Upper lobe of right lung (tissue), 1 donor: Measurements from ENCODE around the gene ATF6B. TPM values are rescaled to one million over a fixed set of nuclear protein-coding genes. Genes with fewer than 3 reads are reported as not detected.

Experiments used
- ATAC-seq: fragments of 200-7000 bp; cut with Tn5 transposase; one replicate; pipeline ENCODE4 v1.9.1; 2020; ENCODE audit warnings: mild to moderate bottlenecking, moderate library complexity
- DNase-seq: peaks from one replicate; pipeline ENCODE4 v3.0.0-alpha.2; 2020
- H3K27ac ChIP-seq: fragments of 200-600 bp; one replicate; pipeline ENCODE4 v1.8.0; 2022
- H3K27me3 ChIP-seq: fragments of 200-600 bp; one replicate; pipeline ENCODE4 v1.8.0; 2022; ENCODE audit warnings: mild to moderate bottlenecking
- H3K36me3 ChIP-seq: fragments of 200-600 bp; one replicate; pipeline ENCODE4 v1.8.0; 2022
- H3K4me1 ChIP-seq: fragments of 200-600 bp; one replicate; pipeline ENCODE4 v1.8.0; 2022
- H3K4me3 ChIP-seq: fragments of 200-600 bp; one replicate; pipeline ENCODE4 v1.8.0; 2022; ENCODE audit warnings: mild to moderate bottlenecking
- H3K9me3 ChIP-seq: fragments of 200-600 bp; one replicate; pipeline ENCODE4 v1.8.0; 2022
- intact Hi-C: fragments of 100-400 bp; cut with DNase I; formaldehyde crosslinking; loops from one replicate; pipeline ENCODE4 v1.11.0; 2022
- total RNA-seq: library from RNA; stranded (reverse); fragmentation: NEBNext Ultra II Directional; extraction: Animal tissue kit (Norgen Biotek cat#: 25700); gene quantifications from one replicate; pipeline ENCODE4 v1.2.1, GENCODE V29; 2021
- TF ChIP-seq, protein P1 (sequence below): fragments of 200-600 bp; IDR thresholded peaks from one replicate; pipeline ENCODE4 v1.8.0; 2022; ENCODE audit warnings: antibody characterized with exemption
- donor health status: DM: no; HTN: yes; CAD: no; lungs with severe emphysema.

The ATF6B gene
- total RNA-seq, 1 donor from 2014 or later, result 78.1 TPM

DNA sequence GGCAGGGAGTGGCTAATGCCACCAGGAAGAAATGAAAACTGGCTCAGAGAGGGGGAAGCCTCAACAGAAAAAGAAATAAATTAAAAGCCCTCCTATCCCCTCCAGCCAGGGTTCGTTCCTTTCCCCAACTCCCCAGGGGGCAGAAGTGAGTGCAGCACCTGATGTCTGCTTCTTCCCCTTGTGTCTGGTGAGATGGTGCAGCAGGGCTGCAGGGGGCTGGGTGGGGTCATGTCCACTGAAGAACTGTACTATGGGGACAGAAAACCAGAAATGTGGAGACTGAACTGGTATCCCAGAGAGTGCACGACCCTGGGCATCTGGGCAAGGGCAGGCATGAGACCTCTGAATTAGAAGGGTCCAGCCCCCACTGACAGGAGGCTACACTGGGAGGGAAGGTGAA, 40.3 kb upstream of the ATF6B start:
- Histone ChIP-seq H3K27ac (no peak overlapping the region), H3K27me3 (no peaks in the 10 kb centered on the region), H3K4me3 (no peak overlapping the region), H3K4me1 (no peaks in the 10 kb centered on the region), H3K36me3 (peaks cover 43% of the 10 kb centered on the region), H3K9me3 (no peaks in the 10 kb centered on the region)
- DNase-seq (no peak), ATAC-seq (no peak)
- TF ChIP-seq, protein P1, sequence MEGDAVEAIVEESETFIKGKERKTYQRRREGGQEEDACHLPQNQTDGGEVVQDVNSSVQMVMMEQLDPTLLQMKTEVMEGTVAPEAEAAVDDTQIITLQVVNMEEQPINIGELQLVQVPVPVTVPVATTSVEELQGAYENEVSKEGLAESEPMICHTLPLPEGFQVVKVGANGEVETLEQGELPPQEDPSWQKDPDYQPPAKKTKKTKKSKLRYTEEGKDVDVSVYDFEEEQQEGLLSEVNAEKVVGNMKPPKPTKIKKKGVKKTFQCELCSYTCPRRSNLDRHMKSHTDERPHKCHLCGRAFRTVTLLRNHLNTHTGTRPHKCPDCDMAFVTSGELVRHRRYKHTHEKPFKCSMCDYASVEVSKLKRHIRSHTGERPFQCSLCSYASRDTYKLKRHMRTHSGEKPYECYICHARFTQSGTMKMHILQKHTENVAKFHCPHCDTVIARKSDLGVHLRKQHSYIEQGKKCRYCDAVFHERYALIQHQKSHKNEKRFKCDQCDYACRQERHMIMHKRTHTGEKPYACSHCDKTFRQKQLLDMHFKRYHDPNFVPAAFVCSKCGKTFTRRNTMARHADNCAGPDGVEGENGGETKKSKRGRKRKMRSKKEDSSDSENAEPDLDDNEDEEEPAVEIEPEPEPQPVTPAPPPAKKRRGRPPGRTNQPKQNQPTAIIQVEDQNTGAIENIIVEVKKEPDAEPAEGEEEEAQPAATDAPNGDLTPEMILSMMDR, result no peak
- intact Hi-C loops, result no loop called here

DNA sequence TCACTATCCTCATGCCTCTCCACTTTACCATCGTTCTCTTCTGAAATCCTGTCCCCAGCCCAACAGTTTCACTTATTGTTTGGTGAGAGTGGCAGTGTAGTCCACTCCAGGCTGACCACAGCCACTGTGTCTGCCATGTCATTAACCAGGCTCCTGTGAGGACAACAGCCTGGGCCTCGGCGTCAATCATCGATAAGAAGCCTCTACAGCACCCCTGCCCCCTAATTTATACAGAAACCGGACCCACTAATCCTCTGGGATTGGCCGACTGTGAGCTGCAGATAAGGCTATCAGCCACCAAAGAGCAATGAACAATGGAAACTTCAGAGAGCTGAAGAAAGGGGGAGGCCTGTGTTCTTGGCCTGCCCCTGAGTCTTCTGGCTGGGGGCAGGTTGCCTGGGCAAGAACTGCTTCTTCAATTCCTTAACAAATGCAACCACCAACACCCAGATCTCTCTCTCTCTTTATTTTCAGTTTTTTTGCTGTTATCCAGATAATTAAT, 39.8 kb upstream of the ATF6B start:
- H3K4me3 ChIP-seq, result no peak overlapping the region
- H3K4me1 ChIP-seq, result no peaks in the 10 kb centered on the region
- H3K27ac ChIP-seq, result no peak overlapping the region
- no peaks in the 10 kb centered on the region for H3K9me3 ChIP-seq
- no peaks in the 10 kb centered on the region for H3K27me3 ChIP-seq
- TF ChIP-seq, protein P1, result no peak
- peaks cover 43% of the 10 kb centered on the region for H3K36me3 ChIP-seq
- intact Hi-C loops, result no loop called here
- ATAC-seq (no peak), DNase-seq (no peak)

DNA sequence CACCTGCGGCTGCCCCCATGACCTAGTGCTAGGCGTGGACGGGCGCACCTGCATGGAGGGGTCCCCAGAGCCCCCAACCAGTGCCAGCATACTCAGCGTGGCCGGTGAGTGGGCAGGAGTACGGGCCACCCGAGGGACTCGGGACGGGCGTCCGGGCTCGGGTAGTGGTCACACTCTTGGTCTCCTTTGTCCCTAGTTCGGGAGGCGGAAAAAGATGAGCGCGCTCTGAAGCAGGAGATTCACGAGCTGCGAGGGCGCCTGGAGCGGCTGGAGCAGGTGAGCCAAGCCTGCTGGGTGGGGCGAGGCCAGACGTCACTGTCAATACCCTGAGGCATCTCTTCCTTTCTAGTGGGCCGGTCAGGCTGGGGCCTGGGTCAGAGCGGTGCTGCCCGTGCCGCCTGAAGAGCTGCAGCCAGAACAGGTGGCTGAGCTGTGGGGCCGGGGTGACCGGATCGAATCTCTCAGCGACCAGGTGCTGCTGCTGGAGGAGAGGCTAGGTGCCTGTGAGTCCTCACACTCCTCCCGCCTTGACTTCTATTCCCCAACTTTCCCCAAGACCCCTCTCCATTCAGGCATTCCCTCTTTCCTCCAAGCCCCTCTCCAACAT, 39.2 kb upstream of the ATF6B start:
- TF ChIP-seq, protein P1, result no peak
- H3K4me3 ChIP-seq, result no peak overlapping the region
- no peaks in the 10 kb centered on the region for H3K9me3 ChIP-seq
- DNase-seq (no peak), ATAC-seq (no peak)
- peaks cover 43% of the 10 kb centered on the region for H3K36me3 ChIP-seq
- no peaks in the 10 kb centered on the region for H3K27me3 ChIP-seq
- intact Hi-C loops, result no loop called here
- H3K4me1 ChIP-seq, result no peaks in the 10 kb centered on the region
- H3K27ac ChIP-seq, result no peak overlapping the region

DNA sequence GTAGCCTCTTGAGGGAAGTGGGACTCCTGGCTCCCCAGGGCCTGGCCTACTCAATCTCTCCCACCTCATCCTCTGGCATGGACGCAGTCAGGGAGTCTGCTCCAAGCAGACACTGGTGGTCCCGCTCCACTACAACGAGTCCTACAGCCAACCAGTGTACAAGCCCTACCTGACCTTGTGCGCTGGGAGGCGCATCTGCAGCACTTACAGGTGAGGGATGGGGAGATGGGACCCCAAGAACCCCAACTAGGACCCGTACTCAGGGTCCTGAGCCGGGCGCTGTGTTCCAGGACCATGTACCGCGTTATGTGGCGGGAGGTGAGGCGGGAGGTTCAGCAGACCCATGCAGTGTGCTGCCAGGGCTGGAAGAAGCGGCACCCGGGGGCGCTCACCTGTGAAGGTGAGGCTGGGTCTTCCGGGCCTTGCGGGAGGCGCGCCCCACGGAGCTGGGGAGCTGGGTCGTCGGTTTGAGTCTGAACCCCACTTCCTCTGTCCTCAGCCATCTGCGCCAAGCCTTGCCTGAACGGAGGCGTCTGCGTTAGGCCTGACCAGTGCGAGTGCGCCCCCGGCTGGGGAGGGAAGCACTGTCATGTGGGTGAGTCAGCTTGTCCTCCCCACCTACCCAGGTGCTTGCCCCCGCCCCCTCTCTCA, 38.5 kb upstream of the ATF6B start:
- H3K4me1 ChIP-seq, result no peaks in the 10 kb centered on the region
- no peak for DNase-seq
- peak; percentile 5 for ATAC-seq
- H3K27me3 ChIP-seq, result no peaks in the 10 kb centered on the region
- H3K4me3 ChIP-seq, result no peak overlapping the region
- TF ChIP-seq, protein P1, result no peak
- peaks cover 43% of the 10 kb centered on the region for H3K36me3 ChIP-seq
- H3K27ac ChIP-seq, result no peak overlapping the region
- intact Hi-C loops, result no loop called here
- H3K9me3 ChIP-seq, result no peaks in the 10 kb centered on the region

DNA sequence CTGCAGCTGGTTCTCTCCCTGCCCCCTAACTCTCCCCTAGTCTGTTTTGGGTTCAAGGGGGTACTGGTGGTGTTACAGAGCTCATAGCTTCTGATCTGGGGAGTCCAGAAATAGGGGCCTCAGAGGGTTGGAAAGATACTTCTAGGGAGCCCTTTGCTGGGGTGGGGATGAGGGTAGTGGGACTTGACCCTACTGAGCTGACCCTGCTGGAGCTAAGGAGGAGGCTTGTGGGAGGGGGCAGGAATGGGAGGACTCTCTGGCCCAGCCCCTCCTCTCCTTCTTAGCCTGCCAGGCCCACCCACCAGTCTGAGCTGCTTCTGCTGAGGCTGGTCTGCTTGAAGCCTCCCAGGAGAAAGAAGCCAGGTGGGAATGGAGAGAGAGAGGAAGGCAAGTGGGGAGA, 36.2 kb upstream of the ATF6B start, which contains the start of gene EGFL8:
EGFL8 (plus strand) TSS at position 301 of the 400 bp plus-strand sequence. CDS start 1,571 bp downstream, outside the sequence.
- H3K4me3 ChIP-seq, result no peak within 1 kb of the TSS
- ATAC-seq (no peak), DNase-seq (no peak)
- H3K9me3 ChIP-seq, result no peaks in the 10 kb centered on the region
- no peaks in the 10 kb centered on the region for H3K27me3 ChIP-seq
- intact Hi-C loops, result no loop called here
- H3K36me3 ChIP-seq, result peaks cover 30% of the 10 kb centered on the region
- TF ChIP-seq, protein P1, result no peak
- H3K27ac ChIP-seq, result peak within 1 kb of the TSS; percentile 42
- H3K4me1 ChIP-seq, result no peaks in the 10 kb centered on the region
